Measurements from ENCODE around the gene C11orf87. TPM values are rescaled to one million over a fixed set of nuclear protein-coding genes. Genes with fewer than 3 reads are reported as not detected.

The C11orf87 gene
- total RNA-seq, 1 donor from 2014 or later, result not detected

DNA sequence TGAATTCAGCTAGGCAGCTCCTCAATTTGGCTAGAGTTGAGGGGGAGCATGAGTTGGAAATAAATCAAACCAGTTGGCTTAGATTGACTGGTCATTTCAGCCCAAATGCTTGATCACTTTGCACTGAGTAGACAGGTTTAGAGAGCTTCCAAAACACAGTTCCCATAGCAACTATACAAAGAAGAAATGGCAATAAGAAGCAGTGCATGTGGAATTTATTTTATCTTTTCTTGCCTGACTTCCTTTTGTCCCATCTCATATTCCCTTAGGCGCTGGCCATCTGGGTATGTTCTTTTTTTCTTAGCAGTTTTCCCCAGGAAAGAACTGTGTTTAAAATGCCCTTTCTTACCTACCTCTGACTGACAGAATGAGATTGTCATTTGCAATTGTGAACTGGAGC lies 38.7 kb upstream of the C11orf87 start:
- no peaks in the 10 kb centered on the region for H3K36me3 ChIP-seq (ENCODE audit: control insufficient read depth, insufficient read depth, low read length)
- no peak for TF ChIP-seq CTCF (IDR thresholded peaks at IDR 0.05; ENCODE audit: insufficient read depth, low read length, poor library complexity, severe bottlenecking)

DNA sequence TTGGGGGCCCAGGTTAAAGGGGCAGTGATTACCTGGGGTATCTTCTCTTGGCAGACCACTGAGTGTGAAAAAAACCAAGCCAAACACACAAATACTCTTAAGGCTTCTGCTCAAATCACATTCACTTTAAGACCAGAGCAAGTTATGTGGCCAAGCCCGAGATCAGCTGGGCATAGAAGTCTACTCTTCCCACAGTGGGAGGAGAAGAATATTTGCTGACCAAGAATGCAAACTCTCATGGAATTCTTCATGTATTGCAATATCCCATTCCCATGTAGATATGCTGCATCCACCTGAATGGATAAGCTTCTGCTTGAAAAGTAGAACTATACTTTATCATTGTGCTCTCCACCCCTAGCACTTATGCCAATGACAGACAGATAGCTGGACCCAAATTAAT lies 37.1 kb upstream of the C11orf87 start:
- Histone ChIP-seq H3K4me3 (ENCODE audit: low read depth, low read length) (no peak overlapping the region), H3K27me3 (ENCODE audit: control insufficient read depth, insufficient read depth, low read length) (no peaks in the 10 kb centered on the region), H3K36me3 (ENCODE audit: control insufficient read depth, insufficient read depth, low read length) (no peaks in the 10 kb centered on the region)
- no peak for DNase-seq (ENCODE audit: low read depth)
- TF ChIP-seq CTCF (IDR thresholded peaks at IDR 0.05; ENCODE audit: insufficient read depth, low read length, poor library complexity, severe bottlenecking), result no peak

More for the DNA sequence above, 38.7 kb upstream of the C11orf87 start:
- no peak for DNase-seq (ENCODE audit: low read depth)
- H3K27me3 ChIP-seq (ENCODE audit: control insufficient read depth, insufficient read depth, low read length), result no peaks in the 10 kb centered on the region
- H3K4me3 ChIP-seq (ENCODE audit: low read depth, low read length), result no peak overlapping the region

DNA sequence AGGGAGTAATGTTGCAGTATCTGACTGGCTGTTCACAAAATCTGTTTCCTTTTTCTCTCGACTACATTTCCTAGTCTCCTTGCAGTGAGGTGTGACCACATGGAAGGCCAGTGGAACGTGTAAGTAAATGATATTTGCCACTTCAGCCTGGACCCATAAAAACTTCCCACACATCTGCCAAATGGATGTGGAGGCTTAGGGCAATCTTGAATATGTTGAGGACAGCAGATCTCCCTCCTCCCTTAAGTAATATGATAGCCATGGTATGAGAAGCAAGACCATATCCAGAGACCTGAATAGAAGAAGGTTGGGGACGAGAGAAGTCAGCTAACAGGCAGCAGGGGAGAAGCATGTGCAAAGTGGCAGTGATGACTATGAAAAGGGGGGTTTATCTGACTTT lies 33.0 kb upstream of the C11orf87 start:
- DNase-seq (ENCODE audit: low read depth), result no peak
- Histone ChIP-seq H3K27me3 (ENCODE audit: control insufficient read depth, insufficient read depth, low read length) (no peaks in the 10 kb centered on the region), H3K4me3 (ENCODE audit: low read depth, low read length) (no peak overlapping the region), H3K36me3 (ENCODE audit: control insufficient read depth, insufficient read depth, low read length) (no peaks in the 10 kb centered on the region)
- TF ChIP-seq CTCF (IDR thresholded peaks at IDR 0.05; ENCODE audit: insufficient read depth, low read length, poor library complexity, severe bottlenecking), result no peak

GRCh38 chr11:109390752-109391151 lies 31.2 kb upstream of the C11orf87 start:
- no peak for DNase-seq (ENCODE audit: low read depth)
- no peak overlapping the region for H3K4me3 ChIP-seq (ENCODE audit: low read depth, low read length)
- H3K27me3 ChIP-seq (ENCODE audit: control insufficient read depth, insufficient read depth, low read length), result no peaks in the 10 kb centered on the region
- no peaks in the 10 kb centered on the region for H3K36me3 ChIP-seq (ENCODE audit: control insufficient read depth, insufficient read depth, low read length)
- TF ChIP-seq CTCF (IDR thresholded peaks at IDR 0.05; ENCODE audit: insufficient read depth, low read length, poor library complexity, severe bottlenecking), result no peak

GRCh38 chr11:109401545-109401944 lies 20.4 kb upstream of the C11orf87 start:
- DNase-seq (ENCODE audit: low read depth), result no peak
- no peak for TF ChIP-seq CTCF (IDR thresholded peaks at IDR 0.05; ENCODE audit: insufficient read depth, low read length, poor library complexity, severe bottlenecking)
- H3K27me3 ChIP-seq (ENCODE audit: control insufficient read depth, insufficient read depth, low read length), result no peaks in the 10 kb centered on the region
- H3K4me3 ChIP-seq (ENCODE audit: low read depth, low read length), result no peak overlapping the region
- no peaks in the 10 kb centered on the region for H3K36me3 ChIP-seq (ENCODE audit: control insufficient read depth, insufficient read depth, low read length)

DNA sequence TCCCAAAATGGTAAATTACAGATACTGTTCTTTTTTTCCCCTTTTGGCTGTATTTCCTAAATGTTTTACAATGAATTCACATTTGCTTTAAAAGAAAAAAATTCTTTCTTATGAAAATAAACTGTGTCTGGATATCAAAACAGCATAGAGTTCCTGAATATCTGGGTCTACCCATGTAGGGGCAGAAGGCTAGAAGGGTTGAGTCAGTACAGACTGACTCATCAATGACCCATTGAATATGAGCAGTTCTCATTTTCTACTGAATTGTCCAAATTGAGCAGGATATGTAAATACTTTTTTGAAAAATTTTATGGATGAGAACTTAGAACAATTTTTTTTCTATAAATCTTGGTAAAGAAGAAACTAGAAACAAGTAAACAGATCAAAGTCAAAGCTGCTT lies 16.3 kb upstream of the C11orf87 start:
- Histone ChIP-seq H3K27me3 (ENCODE audit: control insufficient read depth, insufficient read depth, low read length) (no peaks in the 10 kb centered on the region), H3K4me3 (ENCODE audit: low read depth, low read length) (no peak overlapping the region), H3K36me3 (ENCODE audit: control insufficient read depth, insufficient read depth, low read length) (no peaks in the 10 kb centered on the region)
- no peak for TF ChIP-seq CTCF (IDR thresholded peaks at IDR 0.05; ENCODE audit: insufficient read depth, low read length, poor library complexity, severe bottlenecking)
- no peak for DNase-seq (ENCODE audit: low read depth)
